Caco-2 (cell line): ENCODE measurements around the gene PROSER3. TPM values are rescaled to one million over a fixed set of nuclear protein-coding genes. Genes with fewer than 3 reads are reported as not detected.

Experiments
- BruUV-seq: library from RNA; stranded (reverse); fragments of 400-500 nt; replicated peaks from 2 replicates; lab custom pipeline; 2021; lab: Mats Ljungman, UMichigan
- CTCF ChIA-PET: fragments of 300-600 bp; sonication (Branson Sonifier 250); formaldehyde crosslinking; loops from one replicate; lab custom pipeline; 2022; ENCODE audit warnings: antibody characterized with exemption; lab: Charles Lee
- POLR2A ChIA-PET: fragments of 300-600 bp; sonication (Branson Sonifier 250); formaldehyde crosslinking; loops from one replicate; lab custom pipeline; 2022; ENCODE audit warnings: antibody characterized with exemption; lab: Charles Lee
- DNase-seq, 2 experiments: peaks; one replicate each; pipeline versions ENCODE4 v3.0.0 to v3.0.0-alpha.2; 2020 to 2022
- H3K27me3 ChIP-seq: replicated peaks from 2 replicates; pipeline ENCODE4 v1.6.0; 2011; ENCODE audit warnings: low read length; ENCODE audit not compliant: control insufficient read depth, insufficient read depth
- H3K36me3 ChIP-seq: 2 replicates; pipeline ENCODE4 v1.5.1; 2011; ENCODE audit warnings: low read length; ENCODE audit not compliant: control insufficient read depth, insufficient read depth
- H3K4me1 ChIP-seq: fragments of 250-450 bp; sonication (Bioruptor Pico); 2 replicates; pipeline ENCODE4 v1.5.1; 2020; ENCODE audit warnings: mild to moderate bottlenecking
- H3K4me3 ChIP-seq: 2 replicates; pipeline ENCODE4 v1.5.1; 2011; ENCODE audit warnings: low read depth, mild to moderate bottlenecking, control low read depth, low read length
- H3K9me3 ChIP-seq: fragments of 250-450 bp; sonication (Bioruptor Pico); 2 replicates; pipeline ENCODE4 v1.5.1; 2020; ENCODE audit warnings: mild to moderate bottlenecking, moderate library complexity
- H3K27ac Mint-ChIP-seq: one replicate; pipeline ENCODE4 v1.8.0; 2022; ENCODE audit warnings: mixed read lengths; ENCODE audit not compliant: unreplicated experiment
- H3K27me3 Mint-ChIP-seq: one replicate; pipeline ENCODE4 v1.8.0; 2022; ENCODE audit warnings: mixed read lengths; ENCODE audit not compliant: insufficient read depth, unreplicated experiment
- H3K36me3 Mint-ChIP-seq: one replicate; pipeline ENCODE4 v1.8.0; 2022; ENCODE audit warnings: mild to moderate bottlenecking, mixed read lengths; ENCODE audit not compliant: insufficient read depth, unreplicated experiment
- H3K4me1 Mint-ChIP-seq: one replicate; pipeline ENCODE4 v1.8.0; 2022; ENCODE audit warnings: low read depth, mixed read lengths; ENCODE audit not compliant: unreplicated experiment
- H3K4me3 Mint-ChIP-seq: one replicate; pipeline ENCODE4 v1.8.0; 2022; ENCODE audit warnings: mild to moderate bottlenecking, moderate library complexity, mixed read lengths; ENCODE audit not compliant: unreplicated experiment
- H3K9me3 Mint-ChIP-seq: one replicate; pipeline ENCODE4 v1.8.0; 2022; ENCODE audit warnings: mixed read lengths; ENCODE audit not compliant: unreplicated experiment
- intact Hi-C: fragments of 100-400 bp; cut with micrococcal nuclease; formaldehyde crosslinking; loops from one replicate; pipeline ENCODE4 v1.10.0; 2022; ENCODE audit not compliant: unreplicated experiment
- total RNA-seq: library from RNA; stranded (reverse); gene quantifications from 2 replicates; pipeline ENCODE4 v1.2.3, GENCODE V29; 2022
- TF ChIP-seq, protein P1 (sequence below), 2 experiments: fragments of 200-600 bp in 1 of 2; IDR thresholded peaks; 1 replicate in 1 of 2; 2 replicates in 1 of 2; pipeline versions ENCODE4 v1.5.1 to v1.8.0; 2011 to 2022; ENCODE audit warnings: antibody characterized with exemption in 1 of 2, control low read depth in 1 of 2, inconsistent platforms in 1 of 2, low read depth in 1 of 2, low read length in 1 of 2, mild to moderate bottlenecking in 1 of 2, moderate library complexity in 1 of 2; ENCODE audit not compliant: insufficient read depth in 1 of 2, severe bottlenecking in 1 of 2, unreplicated experiment in 1 of 2

The PROSER3 gene
- total RNA-seq, 1 experiment from 2014 or later = 34.6 TPM

DNA sequence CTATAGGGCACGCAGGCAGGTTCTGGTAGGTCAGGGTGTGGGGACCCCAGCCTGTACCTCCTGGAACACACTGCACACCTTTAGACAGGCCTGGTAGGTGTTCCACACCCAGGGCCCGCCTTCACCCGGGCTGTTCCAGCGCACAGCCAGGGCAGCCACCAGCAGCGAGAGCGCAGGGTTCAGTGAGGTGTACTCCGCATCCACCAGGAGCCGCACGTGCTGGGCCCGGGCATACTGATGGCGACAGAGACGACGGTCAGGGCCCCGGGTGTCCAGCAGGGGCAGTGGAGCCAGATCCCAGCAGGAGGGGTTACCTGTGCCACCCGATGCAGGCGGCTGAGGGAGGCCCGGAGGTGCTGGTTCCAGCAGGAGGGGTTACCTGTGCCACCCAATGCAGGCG is 48.6 kb downstream of the PROSER3 start:
- Mint-ChIP-seq H3K9me3 (no peaks in the 10 kb centered on the region), H3K4me3 (no peak overlapping the region), H3K27ac (no peak overlapping the region), H3K36me3 (no peaks in the 10 kb centered on the region), H3K4me1 (no peaks in the 10 kb centered on the region), H3K27me3 (peaks cover 7% of the 10 kb centered on the region)
- intact Hi-C loops = no loop called here
- POLR2A ChIA-PET = no interaction called here
- no TSS peak for BruUV-seq
- H3K27me3 ChIP-seq = no peaks in the 10 kb centered on the region
- CTCF ChIA-PET = no interaction called here
- no peaks in the 10 kb centered on the region for H3K9me3 ChIP-seq
- TF ChIP-seq, protein P1, sequence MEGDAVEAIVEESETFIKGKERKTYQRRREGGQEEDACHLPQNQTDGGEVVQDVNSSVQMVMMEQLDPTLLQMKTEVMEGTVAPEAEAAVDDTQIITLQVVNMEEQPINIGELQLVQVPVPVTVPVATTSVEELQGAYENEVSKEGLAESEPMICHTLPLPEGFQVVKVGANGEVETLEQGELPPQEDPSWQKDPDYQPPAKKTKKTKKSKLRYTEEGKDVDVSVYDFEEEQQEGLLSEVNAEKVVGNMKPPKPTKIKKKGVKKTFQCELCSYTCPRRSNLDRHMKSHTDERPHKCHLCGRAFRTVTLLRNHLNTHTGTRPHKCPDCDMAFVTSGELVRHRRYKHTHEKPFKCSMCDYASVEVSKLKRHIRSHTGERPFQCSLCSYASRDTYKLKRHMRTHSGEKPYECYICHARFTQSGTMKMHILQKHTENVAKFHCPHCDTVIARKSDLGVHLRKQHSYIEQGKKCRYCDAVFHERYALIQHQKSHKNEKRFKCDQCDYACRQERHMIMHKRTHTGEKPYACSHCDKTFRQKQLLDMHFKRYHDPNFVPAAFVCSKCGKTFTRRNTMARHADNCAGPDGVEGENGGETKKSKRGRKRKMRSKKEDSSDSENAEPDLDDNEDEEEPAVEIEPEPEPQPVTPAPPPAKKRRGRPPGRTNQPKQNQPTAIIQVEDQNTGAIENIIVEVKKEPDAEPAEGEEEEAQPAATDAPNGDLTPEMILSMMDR (IDR thresholded peaks at IDR 0.05; ENCODE audit: insufficient read depth in 1 of 2, low read depth in 1 of 2, low read length in 1 of 2, severe bottlenecking in 1 of 2, unreplicated experiment in 1 of 2) = no peak
- DNase-seq = no peak
- H3K36me3 ChIP-seq = no peaks in the 10 kb centered on the region
- H3K4me3 ChIP-seq = no peak overlapping the region
- no peaks in the 10 kb centered on the region for H3K4me1 ChIP-seq

DNA sequence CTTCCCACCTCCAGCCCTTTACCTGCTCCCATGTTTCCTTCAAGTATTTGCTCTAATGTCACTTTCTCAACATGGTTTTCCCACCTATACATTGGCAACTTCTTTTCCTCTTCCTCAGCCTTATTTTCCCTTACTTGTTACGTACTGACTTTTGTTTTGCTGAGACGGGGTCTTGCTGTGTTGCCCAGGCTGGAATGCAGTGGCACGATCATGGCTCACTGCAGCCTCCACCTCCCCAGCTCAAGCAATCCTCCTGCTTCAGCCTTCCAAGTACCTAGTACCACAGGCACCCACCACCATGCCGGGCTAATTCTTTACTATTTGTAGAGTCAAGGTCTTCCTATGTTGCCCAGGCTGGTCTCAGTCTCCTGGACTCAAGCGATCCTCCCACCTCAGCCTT is 49.7 kb downstream of the PROSER3 start:
- no peak overlapping the region for H3K27ac Mint-ChIP-seq
- DNase-seq = no peak
- peaks cover 4% of the 10 kb centered on the region for H3K27me3 Mint-ChIP-seq
- intact Hi-C loops = no loop called here
- no TSS peak for BruUV-seq
- Histone ChIP-seq H3K27me3 (no peaks in the 10 kb centered on the region), H3K36me3 (no peaks in the 10 kb centered on the region), H3K9me3 (no peaks in the 10 kb centered on the region), H3K4me3 (no peak overlapping the region), H3K4me1 (peaks cover 3% of the 10 kb centered on the region)
- no peaks in the 10 kb centered on the region for H3K4me1 Mint-ChIP-seq
- H3K36me3 Mint-ChIP-seq = no peaks in the 10 kb centered on the region
- ChIA-PET CTCF (no interaction called here), POLR2A (interaction anchor here (0.5 kb wide), 1 partner anchor 19 kb away, joined by 3 read pairs; no protein-coding TSS in a partner anchor)
- TF ChIP-seq, protein P1 (IDR thresholded peaks at IDR 0.05; ENCODE audit: insufficient read depth in 1 of 2, low read depth in 1 of 2, low read length in 1 of 2, severe bottlenecking in 1 of 2, unreplicated experiment in 1 of 2) = no peak
- H3K4me3 Mint-ChIP-seq = no peak overlapping the region
- H3K9me3 Mint-ChIP-seq = no peaks in the 10 kb centered on the region

DNA sequence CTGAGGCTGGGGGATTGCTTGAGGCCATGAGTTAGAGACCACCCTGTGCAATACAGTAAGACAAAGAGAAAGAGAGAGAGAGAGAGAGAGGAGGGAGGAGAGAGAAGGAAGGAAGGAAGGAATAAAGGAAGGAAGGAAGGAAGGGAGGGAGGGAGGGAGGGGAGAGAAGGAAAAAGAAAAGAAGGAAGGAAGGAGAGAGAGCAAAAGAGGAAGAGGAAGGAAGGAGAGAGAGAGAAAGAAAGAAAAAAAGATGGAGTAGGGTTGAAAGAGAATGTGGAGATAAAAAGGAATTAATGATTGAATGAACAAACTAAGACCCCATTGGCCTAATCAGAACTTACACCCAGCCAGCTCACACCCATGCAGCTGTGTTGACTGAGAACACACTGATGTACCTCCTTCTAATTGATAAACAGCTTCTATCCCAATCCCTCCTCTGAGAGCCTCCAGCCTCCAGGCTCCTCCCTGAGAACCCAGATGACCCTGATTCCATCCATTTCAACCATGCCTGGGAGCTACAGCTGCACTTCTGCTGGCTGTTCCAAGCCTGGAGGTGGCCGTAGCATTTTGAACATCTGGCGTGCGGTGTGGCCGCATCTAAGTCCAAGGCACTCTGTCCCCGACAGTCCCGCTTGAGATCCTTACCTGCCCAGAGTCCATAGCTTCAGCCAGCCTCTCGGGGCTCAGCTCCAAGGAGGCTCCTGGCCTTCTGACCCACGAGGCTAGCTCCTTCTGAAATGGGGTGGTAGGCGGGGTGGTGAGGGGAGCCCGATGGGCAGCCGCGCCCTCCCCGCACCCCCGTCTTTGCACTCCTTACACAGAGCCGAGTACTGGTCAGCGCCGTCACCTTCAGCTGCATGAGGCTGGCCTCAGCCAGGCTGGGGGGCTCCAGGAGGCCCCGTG is 53.6 kb downstream of the PROSER3 start:
- H3K36me3 ChIP-seq = no peaks in the 10 kb centered on the region
- no peak overlapping the region for H3K4me3 ChIP-seq
- intact Hi-C loops = no loop called here
- H3K4me1 Mint-ChIP-seq = no peaks in the 10 kb centered on the region
- H3K9me3 ChIP-seq = no peaks in the 10 kb centered on the region
- TF ChIP-seq, protein P1 (IDR thresholded peaks at IDR 0.05; ENCODE audit: insufficient read depth in 1 of 2, low read depth in 1 of 2, low read length in 1 of 2, severe bottlenecking in 1 of 2, unreplicated experiment in 1 of 2) = no peak
- H3K4me1 ChIP-seq = peaks cover 7% of the 10 kb centered on the region
- H3K27me3 Mint-ChIP-seq = peaks cover 2% of the 10 kb centered on the region
- H3K9me3 Mint-ChIP-seq = no peaks in the 10 kb centered on the region
- DNase-seq = no peak
- H3K36me3 Mint-ChIP-seq = no peaks in the 10 kb centered on the region
- BruUV-seq = no TSS peak
- POLR2A ChIA-PET = no interaction called here
- CTCF ChIA-PET = no interaction called here
- no peaks in the 10 kb centered on the region for H3K27me3 ChIP-seq
- H3K27ac Mint-ChIP-seq = no peak overlapping the region
- no peak overlapping the region for H3K4me3 Mint-ChIP-seq
